ENCODE results near the gene PREX1. TPM values are rescaled to one million over a fixed set of nuclear protein-coding genes. Genes with fewer than 3 reads are reported as not detected.

PREX1 gene
- total and polyA plus RNA-seq, 2 donors from 2014 or later = 8.5 to 38.2 TPM

DNA sequence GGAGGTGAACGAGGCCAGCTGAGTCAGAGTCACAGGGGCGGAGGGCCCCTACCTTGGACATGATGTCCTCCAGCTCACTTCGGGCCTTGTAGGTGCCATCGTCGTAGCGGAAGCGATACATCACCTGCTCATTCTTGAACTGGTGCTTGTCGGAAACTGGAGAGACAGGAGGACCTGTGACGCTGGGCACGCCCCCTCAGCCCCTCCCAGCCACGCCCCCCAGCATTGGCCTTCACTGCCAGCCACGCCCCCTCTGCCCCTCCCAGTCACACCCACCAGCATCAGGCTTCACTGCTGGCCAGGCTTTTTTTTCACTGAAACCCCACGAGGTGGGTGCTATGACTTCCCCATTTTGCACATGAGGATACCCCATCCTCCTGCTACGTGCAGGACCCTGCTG is 148.2 kb downstream of the PREX1 start:
- FAIRE-seq (no peak), DNase-seq (peak in 2 of 5 donors; percentile 33 to 70)
- H3K4me1 ChIP-seq (ENCODE audit: control insufficient read depth in 2 of 3, insufficient read depth in 2 of 3, low read depth in 1 of 3, low read length in 3 of 3) = peaks cover 6 to 32% (median 8%) of the 10 kb centered on the region in 3 donors
- no peak overlapping the region for H3K4me3 ChIP-seq (ENCODE audit: low read length in 3 of 3)
- intact Hi-C loops (cut with DNase I) = no loop called here
- TF ChIP-seq, protein P1, sequence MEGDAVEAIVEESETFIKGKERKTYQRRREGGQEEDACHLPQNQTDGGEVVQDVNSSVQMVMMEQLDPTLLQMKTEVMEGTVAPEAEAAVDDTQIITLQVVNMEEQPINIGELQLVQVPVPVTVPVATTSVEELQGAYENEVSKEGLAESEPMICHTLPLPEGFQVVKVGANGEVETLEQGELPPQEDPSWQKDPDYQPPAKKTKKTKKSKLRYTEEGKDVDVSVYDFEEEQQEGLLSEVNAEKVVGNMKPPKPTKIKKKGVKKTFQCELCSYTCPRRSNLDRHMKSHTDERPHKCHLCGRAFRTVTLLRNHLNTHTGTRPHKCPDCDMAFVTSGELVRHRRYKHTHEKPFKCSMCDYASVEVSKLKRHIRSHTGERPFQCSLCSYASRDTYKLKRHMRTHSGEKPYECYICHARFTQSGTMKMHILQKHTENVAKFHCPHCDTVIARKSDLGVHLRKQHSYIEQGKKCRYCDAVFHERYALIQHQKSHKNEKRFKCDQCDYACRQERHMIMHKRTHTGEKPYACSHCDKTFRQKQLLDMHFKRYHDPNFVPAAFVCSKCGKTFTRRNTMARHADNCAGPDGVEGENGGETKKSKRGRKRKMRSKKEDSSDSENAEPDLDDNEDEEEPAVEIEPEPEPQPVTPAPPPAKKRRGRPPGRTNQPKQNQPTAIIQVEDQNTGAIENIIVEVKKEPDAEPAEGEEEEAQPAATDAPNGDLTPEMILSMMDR (IDR thresholded peaks at IDR 0.05; ENCODE audit: borderline replicate concordance, extremely low read depth, insufficient read depth) = no peak
- H3K27me3 ChIP-seq (ENCODE audit: control insufficient read depth, insufficient read depth, low read length) = no peaks in the 10 kb centered on the region
- H3K9me3 ChIP-seq (ENCODE audit: control insufficient read depth in 2 of 3, insufficient read depth in 1 of 3, low read length in 3 of 3) = no peaks in the 10 kb centered on the region
- H3K27ac ChIP-seq (ENCODE audit: low read depth in 2 of 2, low read length in 2 of 2) = no peak overlapping the region
- no peak overlapping the region for H3K9ac ChIP-seq (ENCODE audit: low read length in 3 of 3)
- no peaks in the 10 kb centered on the region for H3K36me3 ChIP-seq (ENCODE audit: control insufficient read depth in 2 of 3, insufficient read depth in 3 of 3, low read length in 3 of 3)

- TF ChIP-seq, protein P1 (IDR thresholded peaks at IDR 0.05; ENCODE audit: borderline replicate concordance, extremely low read depth, insufficient read depth) = no peak
- Histone ChIP-seq H3K9me3 (ENCODE audit: control insufficient read depth in 2 of 3, insufficient read depth in 1 of 3, low read length in 3 of 3) (no peaks in the 10 kb centered on the region), H3K4me3 (ENCODE audit: low read length in 3 of 3) (no peak overlapping the region), H3K36me3 (ENCODE audit: control insufficient read depth in 2 of 3, insufficient read depth in 3 of 3, low read length in 3 of 3) (no peaks in the 10 kb centered on the region), H3K27me3 (ENCODE audit: control insufficient read depth, insufficient read depth, low read length) (no peaks in the 10 kb centered on the region), H3K9ac (ENCODE audit: low read length in 3 of 3) (no peak overlapping the region), H3K4me1 (ENCODE audit: control insufficient read depth in 2 of 3, insufficient read depth in 2 of 3, low read depth in 1 of 3, low read length in 3 of 3) (peaks cover 6 to 26% (median 8%) of the 10 kb centered on the region in 3 donors), H3K27ac (ENCODE audit: low read depth in 2 of 2, low read length in 2 of 2) (no peak overlapping the region)
- FAIRE-seq (no peak), DNase-seq (no peak)
- intact Hi-C loops (cut with DNase I) = no loop called here
Measured at GRCh38 chr20:48679011-48679410, 148.8 kb downstream of the PREX1 start.

DNA sequence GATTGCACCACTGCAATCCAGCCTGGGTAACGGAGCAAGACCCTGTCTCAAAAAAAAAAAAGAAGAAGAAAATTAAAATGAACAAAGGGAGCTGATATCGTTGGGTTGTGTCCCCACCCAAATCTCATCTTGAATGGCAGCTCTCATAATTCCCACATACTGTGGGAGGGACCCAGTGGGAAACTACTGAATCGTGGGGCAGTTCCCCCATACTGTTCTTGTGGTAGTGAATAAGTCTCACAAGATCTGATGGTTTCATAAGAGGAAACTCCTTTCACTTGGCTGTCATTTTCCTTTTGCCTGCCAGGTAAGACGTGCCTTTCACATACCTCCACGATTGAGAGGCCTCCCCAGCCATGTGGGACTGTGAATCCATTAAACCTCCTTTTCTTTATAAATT is 149.4 kb downstream of the PREX1 start:
- H3K9ac ChIP-seq (ENCODE audit: low read length in 3 of 3) = no peak overlapping the region
- H3K27ac ChIP-seq (ENCODE audit: low read depth in 2 of 2, low read length in 2 of 2) = no peak overlapping the region
- intact Hi-C loops (cut with DNase I) = no loop called here
- TF ChIP-seq, protein P1 (IDR thresholded peaks at IDR 0.05; ENCODE audit: borderline replicate concordance, extremely low read depth, insufficient read depth) = no peak
- FAIRE-seq (no peak), DNase-seq (no peak)
- H3K9me3 ChIP-seq (ENCODE audit: control insufficient read depth in 2 of 3, insufficient read depth in 1 of 3, low read length in 3 of 3) = no peaks in the 10 kb centered on the region
- no peaks in the 10 kb centered on the region for H3K36me3 ChIP-seq (ENCODE audit: control insufficient read depth in 2 of 3, insufficient read depth in 3 of 3, low read length in 3 of 3)
- H3K4me1 ChIP-seq (ENCODE audit: control insufficient read depth in 2 of 3, insufficient read depth in 2 of 3, low read depth in 1 of 3, low read length in 3 of 3) = peaks cover 3 to 20% (median 6%) of the 10 kb centered on the region in 3 donors
- H3K27me3 ChIP-seq (ENCODE audit: control insufficient read depth, insufficient read depth, low read length) = no peaks in the 10 kb centered on the region
- H3K4me3 ChIP-seq (ENCODE audit: low read length in 3 of 3) = no peak overlapping the region

Measured in kidney (tissue), 14 donors.